Fibroblast of villous mesenchyme (primary cell): ENCODE measurements around the gene TBL3. TPM values are rescaled to one million over a fixed set of nuclear protein-coding genes. Genes with fewer than 3 reads are reported as not detected.
A peak's percentile ranks its signal among the peaks of the same experiment; 100 is the strongest.

ENCODE experiments used
- DNase-seq: peaks from one replicate; pipeline ENCODE4 v3.0.0-alpha.2; 2010; ENCODE audit warnings: low read depth
- H3K4me3 ChIP-seq: 2 replicates; pipeline ENCODE4 v1.5.1; 2011; ENCODE audit warnings: low read depth, mild to moderate bottlenecking, low read length
- CTCF ChIP-seq: IDR thresholded peaks from 2 replicates; pipeline ENCODE4 v1.5.1; 2012; ENCODE audit warnings: low read depth, mild to moderate bottlenecking, low read length; ENCODE audit not compliant: insufficient read depth
- total RNA-seq: library from RNA; depleted of rRNA; stranded (reverse); fragments of >200 nt; gene quantifications from 2 replicates; pipeline ENCODE4 v1.2.3, GENCODE V29; 2012

The TBL3 gene
- total RNA-seq, 1 donor = 28.5 TPM

- DNase-seq = no peak
- TF ChIP-seq CTCF = peak; percentile 48
- no peak overlapping the region for H3K4me3 ChIP-seq
Observed at GRCh38 chr16:2016407-2016922, 44.6 kb downstream of the TBL3 start.

- DNase-seq = no peak
- H3K4me3 ChIP-seq = peak within 1 kb of the TSS; percentile 23
- no peak for TF ChIP-seq CTCF
Observed at GRCh38 chr16:2019518-2019920, 47.7 kb downstream of the TBL3 start, which contains the start of gene NPW. Gene NPW, plus strand, starts transcription at chr16:2019785.

- peak overlapping the region; percentile 23 for H3K4me3 ChIP-seq
- DNase-seq = no peak
- TF ChIP-seq CTCF = no peak
Observed at GRCh38 chr16:2019921-2020831, 48.3 kb downstream of the TBL3 start.

GRCh38 chr16:2022723-2023091 is 50.9 kb downstream of the TBL3 start:
- TF ChIP-seq CTCF = no peak
- DNase-seq = peak; percentile 81
- peak overlapping the region; percentile 34 for H3K4me3 ChIP-seq

- TF ChIP-seq CTCF = peak; percentile 90
- peak overlapping the region; percentile 50 for H3K4me3 ChIP-seq
- peak; percentile 89 for DNase-seq
Observed at GRCh38 chr16:2023092-2024031, 51.5 kb downstream of the TBL3 start.

- no peak for DNase-seq
- no peak for TF ChIP-seq CTCF
- no peak overlapping the region for H3K4me3 ChIP-seq
Observed at GRCh38 chr16:2024032-2024420, 52.2 kb downstream of the TBL3 start.
